Suppressor macrophage treated with lipopolysaccharide for 1 hour (primary cell): Measurements from ENCODE around the gene PDE4D.
"Not testable (repeated sequence)": the region's sequence is repeated elsewhere in the genome, so short reads cannot be mapped to it uniquely, and the experiment has no call there.

ENCODE experiments used
- DNase-seq, 3 donors: peaks; one replicate each; pipeline ENCODE4 v3.0.0-alpha.2; 2020 to 2022

PDE4D gene

GRCh38 chr5:59694411-59694810 is 199.1 kb downstream of the PDE4D start:
- no peak for DNase-seq

DNA sequence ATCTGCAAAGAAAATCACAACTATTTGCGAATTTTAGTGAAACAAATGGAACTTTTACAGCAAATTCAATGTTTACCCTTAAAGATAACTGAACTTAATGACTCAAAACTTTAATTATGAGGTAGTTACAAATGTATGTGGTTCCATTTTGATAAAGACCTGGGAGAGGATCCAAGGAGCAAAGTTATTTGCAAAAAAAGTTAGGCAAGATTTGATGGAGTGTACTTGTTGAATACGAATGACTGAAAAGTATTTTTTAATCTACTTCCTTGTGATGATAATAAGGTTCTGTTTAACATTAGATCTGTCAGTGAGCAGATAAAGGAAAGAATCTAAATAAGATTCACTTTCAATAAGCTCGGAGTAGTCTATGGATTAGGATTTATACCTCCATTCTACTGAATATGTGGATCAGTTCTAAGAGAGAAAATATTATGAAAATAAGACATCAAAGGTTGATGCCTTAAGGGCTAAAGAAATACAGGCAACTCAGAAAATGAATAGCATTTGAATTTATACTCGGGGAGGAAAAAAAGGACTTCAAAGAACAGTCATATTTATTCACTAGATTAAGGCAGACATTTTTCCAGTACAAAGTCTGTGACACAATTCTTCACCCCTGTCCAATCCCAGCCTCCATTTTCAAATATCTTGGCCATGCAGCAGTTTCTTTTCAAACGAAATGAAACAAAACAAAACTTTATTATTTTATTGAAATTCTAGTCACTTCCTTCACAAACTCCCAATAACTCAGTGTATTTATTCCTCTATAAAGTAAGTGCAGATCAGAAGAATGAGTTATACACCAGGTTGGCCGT is 199.8 kb downstream of the PDE4D start:
- no peak for DNase-seq

DNA sequence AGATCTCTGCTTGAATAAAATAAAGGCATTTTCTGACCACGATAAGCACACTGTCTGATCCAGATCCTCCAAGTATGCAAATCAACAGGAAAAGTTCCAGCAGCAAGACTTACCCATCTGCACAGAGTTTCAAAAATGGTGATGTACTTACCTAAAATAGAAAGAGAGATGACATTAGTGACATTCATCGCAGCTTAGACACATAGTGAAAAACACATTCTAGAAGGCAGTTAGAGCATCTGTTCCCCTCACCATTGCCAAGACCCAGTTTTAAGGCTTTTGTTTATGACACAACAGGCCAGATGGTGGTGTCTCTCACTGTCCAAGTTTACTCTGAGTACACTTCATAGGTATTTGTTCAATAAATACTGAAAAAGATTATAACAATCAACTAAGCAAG is 207.7 kb downstream of the PDE4D start:
- DNase-seq = no peak

DNA sequence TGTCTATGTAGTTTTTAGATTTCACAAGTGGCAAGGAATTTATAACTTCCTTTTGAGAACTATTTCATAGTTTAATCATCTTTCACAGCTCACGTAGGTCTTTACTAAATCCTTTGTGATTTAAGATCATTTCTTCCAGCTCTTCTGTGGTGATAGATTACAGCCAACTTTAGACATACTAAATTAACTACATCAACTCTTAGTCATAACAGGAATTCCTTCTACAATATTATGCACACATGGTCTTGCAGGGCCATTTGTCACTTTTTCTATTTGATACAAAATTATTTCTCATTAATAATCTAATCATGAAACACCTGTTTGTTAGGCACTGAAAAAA is 208.4 kb downstream of the PDE4D start:
- no peak for DNase-seq

- DNase-seq = no peak
Observed at GRCh38 chr5:59684388-59685190, 208.9 kb downstream of the PDE4D start.

- DNase-seq = no peak
Observed at GRCh38 chr5:59683311-59683710, 210.2 kb downstream of the PDE4D start.

- DNase-seq = no peak
Observed at GRCh38 chr5:59682542-59682941, 211.0 kb downstream of the PDE4D start.

GRCh38 chr5:59678943-59679342 is 214.6 kb downstream of the PDE4D start:
- DNase-seq = no peak

- DNase-seq = no peak
Observed at GRCh38 chr5:59674763-59675162, 218.8 kb downstream of the PDE4D start.

- DNase-seq = peak; percentile 58 to 85 (median 76)
Observed at GRCh38 chr5:59673438-59674058, 220.0 kb downstream of the PDE4D start.

DNA sequence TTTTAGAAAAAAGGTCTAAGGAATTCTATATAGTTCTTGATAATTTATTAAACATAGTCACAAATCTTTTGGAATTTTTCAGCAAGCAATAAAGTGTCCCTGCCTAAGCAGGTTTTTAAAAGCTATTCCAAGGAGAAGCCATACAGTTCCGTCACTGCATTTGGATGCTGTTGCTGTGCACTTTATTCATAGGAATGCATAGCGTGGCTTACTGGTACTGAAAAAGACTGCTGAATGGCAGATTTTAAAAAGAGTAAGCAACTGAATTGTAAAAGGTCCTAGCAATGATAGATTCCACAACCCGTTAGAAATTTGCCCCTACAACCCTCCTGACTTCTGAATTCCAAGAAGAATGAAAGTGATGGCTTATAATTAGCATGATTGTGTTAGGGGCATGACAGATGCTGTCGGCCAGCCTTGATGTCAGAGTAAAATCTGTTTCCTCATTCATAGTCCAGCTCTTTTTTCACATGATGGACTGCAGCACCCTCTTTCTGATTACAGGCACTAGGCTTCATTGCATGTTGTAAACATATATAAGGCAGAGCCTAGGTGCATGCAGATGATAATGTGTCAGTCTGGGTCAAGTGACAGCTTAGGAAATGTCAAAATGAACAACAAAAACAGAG is 227.0 kb downstream of the PDE4D start:
- DNase-seq = no peak

DNA sequence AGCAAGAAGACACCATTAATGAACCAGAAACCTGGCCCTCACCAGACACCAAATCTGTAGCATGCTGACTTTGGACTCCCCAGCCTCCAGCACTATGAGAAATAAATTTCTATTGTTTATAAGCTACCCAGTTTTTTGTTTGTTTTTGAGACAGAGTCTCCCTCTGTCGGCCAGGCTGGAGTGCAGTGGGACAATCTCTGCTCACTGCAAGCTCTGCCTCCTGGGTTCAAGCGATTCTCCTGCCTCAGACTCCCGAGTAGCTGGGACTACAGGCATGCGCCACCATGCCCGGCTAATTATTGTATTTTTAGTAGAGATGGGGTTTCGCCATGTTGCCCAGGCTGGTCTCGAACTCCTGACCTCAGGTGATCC is 227.7 kb downstream of the PDE4D start:
- not testable (repeated sequence) for DNase-seq

DNA sequence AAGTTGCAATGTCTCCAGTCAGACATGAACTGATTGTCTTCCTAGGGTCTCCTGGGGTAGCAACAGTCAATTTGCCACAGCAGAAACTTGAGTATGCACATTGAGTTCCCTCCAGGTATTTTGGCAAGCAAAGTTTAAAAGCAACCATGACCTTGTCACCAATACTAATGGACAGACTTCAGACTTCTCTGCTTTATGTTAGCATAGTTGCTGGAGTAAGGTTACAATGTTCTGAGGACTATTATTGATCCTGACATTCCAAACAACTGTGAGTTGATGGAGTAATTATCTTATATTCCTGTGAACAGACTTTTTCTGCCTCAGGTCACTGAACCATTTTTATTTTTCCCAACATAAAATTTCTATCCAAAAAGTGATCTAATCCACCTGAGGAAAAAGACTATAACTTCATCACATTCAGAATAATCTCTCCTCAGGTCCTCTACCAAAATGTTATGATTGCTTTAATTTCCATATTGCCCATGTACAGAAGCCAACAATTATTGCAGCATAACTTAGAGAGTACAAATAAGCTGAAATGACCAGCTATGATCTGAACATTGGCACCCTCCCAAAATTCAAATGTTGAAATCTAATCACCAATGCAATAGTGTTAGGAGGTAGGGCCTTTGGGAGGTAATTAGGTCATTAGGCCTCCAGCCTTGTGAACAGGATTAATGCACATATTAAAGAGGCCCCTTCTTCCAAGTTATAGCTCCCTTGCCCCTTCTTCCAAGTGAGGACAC is 228.3 kb downstream of the PDE4D start:
- no peak for DNase-seq

GRCh38 chr5:59661954-59662615 is 231.4 kb downstream of the PDE4D start:
- peak; percentile 7 to 38 (median 28) for DNase-seq

DNA sequence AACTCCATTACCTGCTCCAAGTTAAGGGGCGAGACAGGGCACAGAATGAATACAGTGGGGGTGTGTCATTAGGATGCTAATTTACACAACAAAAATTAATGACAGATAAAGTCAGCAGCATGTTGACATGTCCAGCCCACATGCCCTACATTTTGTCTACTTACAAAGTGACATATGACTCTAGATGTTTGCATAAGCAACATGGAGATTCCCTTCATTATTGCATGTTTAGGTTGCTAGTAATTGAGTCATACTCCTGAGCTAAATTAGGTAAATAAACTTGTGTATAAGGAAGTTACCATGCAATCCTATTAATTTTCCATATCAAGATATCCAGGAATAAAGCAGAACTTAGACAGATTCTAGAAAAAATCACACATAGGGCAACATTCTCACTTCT is 232.2 kb downstream of the PDE4D start:
- DNase-seq = peak; percentile 47 to 76 (median 67)

DNA sequence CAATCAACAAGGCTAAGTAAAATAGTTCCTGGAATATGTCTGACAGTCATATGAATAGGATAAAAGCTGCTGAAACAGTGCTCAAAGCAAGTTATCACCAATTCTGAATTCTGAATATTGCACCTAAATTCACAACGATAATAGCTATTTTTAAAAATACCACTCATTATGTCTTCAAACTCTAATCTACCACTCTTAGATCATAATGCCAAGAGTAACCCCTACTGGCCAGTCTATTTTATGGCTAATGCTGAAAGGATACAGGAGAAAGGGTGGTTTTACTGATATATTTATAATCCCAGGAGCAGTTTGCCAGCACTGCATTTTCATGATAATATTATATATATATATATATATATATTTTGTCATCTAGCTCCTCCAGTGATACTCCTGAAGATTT is 232.8 kb downstream of the PDE4D start:
- peak; percentile 14 to 44 (median 35) for DNase-seq

- no peak for DNase-seq
Observed at GRCh38 chr5:59656351-59657254, 236.9 kb downstream of the PDE4D start.

GRCh38 chr5:59655693-59656309 is 237.7 kb downstream of the PDE4D start:
- DNase-seq = no peak

GRCh38 chr5:59654691-59655090 is 238.8 kb downstream of the PDE4D start:
- no peak for DNase-seq

- DNase-seq = no peak
Observed at GRCh38 chr5:59652449-59652848, 241.1 kb downstream of the PDE4D start.
